ACHN (cell line): ENCODE data around the gene SH3BP1.
"Not testable (repeated sequence)": the region's sequence is repeated elsewhere in the genome, so short reads cannot be mapped to it uniquely, and the experiment has no call there.

ENCODE experiments used
- DNase-seq: peaks from one replicate; pipeline ENCODE4 v3.0.0-alpha.2; 2015
- in situ Hi-C: cut with HindIII; loops from 2 replicates; pipeline ENCODE4 v1.10.0; 2017; ENCODE audit warnings: low sequenced_read_pairs, low pct_ligation_motif_present, low pct_unique_long_range_greater_than_20kb

SH3BP1 gene

DNA sequence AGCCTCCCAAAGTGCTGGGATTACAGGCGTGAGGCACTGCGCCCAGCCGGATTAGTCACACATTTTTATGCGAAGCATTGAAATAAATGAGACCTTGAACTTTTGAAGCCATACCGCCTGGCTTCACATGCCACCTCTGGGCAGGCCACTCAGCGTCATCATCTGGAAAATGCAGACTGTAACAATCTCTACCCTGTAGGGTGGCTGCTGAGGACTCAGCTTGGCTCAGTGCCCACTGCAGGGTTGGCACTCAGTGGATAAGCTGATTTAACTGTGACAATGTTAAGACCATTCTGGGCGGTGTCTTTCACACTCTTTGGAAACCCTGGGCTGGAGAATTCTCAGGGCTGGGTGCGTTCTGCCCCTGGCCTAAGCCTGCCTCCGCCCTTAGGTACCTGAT is 8.5 kb downstream of the SH3BP1 start:
- in situ Hi-C loops: no loop called here
- no peak for DNase-seq

DNA sequence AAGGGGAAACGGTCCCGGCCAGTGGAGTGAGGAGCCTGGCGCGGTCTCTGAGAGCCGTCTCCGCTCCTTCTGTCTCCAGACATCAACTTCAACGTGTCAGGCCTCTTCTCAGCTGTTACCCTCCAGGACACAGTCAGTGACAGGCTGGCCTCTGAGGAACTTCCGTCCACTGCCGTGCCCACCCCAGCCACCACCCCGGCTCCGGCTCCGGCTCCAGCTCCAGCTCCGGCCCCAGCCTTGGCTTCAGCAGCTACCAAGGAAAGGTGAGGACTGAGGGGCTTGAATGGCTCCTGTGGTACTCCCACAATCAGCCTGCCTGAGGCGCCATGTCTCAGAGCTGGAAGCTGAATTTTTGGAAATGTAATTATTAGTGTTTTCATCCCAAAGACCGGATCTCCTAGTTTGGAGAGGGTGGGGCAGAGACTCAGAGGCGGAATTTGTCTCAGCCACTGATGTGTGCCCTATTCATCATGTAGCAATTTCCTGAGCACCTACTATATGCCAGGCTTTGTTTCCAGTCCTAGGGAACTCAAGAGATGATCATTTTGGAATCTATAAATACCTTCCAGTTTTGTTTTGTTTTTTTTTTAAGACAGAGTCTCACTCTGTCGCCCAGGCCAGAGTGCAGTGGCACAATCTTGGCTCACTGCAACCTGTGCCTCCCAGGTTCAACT is 11.1 kb downstream of the SH3BP1 start:
- DNase-seq: no peak
- in situ Hi-C loops: no loop called here

DNA sequence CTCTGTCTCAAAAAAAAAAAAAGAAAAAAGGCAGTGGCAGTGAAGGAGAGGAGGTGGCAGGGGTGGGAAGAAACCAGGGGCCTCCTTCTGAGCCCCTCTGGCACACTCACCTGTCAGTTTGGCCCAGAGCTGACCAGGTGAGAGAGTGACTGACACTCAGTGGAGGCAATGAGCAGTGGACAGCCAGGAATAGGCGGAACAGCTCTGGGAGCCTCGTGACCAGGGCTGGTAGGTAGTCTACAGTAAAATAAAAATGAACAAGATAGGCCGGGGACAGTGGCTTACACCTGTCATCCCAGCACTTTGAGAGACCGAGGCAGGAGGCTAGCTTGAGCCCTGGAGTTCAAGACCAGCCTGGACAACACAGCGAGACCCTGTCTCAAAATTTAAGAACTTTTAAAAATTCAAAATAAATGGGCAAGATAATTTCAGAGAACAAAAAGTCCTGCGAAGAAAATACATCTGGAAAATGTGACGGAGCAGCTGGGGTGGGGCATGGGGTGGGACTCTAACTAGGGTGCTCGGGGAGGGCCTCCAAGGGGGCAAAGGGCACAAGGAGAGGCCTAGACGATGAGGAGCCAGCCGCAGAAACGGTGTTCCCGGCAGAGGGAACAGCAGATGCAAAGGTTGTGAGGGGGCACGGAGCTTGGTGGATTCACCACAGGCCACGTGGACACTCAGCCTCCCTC is 15.2 kb downstream of the SH3BP1 start:
- no peak for DNase-seq
- in situ Hi-C loops: no loop called here

DNA sequence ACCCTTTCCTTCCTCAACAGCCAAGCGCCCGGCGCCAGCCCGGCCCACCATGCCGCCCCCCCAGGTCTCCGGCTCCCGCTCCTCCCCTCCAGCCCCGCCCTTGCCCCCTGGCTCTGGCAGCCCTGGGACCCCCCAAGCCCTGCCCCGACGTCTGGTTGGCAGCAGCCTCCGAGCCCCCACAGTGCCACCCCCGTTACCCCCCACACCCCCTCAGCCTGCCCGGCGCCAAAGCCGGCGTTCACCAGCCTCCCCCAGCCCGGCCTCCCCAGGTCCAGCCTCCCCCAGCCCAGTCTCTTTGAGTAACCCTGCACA is 15.7 kb downstream of the SH3BP1 start:
- no peak for DNase-seq
- in situ Hi-C loops: no loop called here

DNA sequence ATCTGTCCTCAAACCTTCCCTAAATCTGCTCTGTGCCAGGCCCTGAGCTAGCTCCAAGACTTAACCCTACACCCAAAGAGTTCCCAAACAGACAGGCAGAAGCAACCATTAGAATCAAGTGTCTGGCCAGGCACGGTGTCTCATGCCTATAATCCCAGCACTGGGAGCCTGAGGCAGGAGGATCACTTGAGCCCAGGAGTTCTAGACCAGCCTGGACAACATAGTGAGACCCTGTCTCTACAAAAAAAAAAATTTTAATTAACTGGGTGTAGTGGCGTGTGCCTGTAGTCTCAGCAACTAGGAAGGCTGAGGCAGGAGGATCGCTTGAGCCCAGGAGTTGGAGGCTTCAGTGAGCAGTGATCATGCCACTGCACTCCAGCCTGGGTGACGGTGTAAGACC is 17.1 kb downstream of the SH3BP1 start:
- in situ Hi-C loops, DNase-seq: not testable (repeated sequence)

DNA sequence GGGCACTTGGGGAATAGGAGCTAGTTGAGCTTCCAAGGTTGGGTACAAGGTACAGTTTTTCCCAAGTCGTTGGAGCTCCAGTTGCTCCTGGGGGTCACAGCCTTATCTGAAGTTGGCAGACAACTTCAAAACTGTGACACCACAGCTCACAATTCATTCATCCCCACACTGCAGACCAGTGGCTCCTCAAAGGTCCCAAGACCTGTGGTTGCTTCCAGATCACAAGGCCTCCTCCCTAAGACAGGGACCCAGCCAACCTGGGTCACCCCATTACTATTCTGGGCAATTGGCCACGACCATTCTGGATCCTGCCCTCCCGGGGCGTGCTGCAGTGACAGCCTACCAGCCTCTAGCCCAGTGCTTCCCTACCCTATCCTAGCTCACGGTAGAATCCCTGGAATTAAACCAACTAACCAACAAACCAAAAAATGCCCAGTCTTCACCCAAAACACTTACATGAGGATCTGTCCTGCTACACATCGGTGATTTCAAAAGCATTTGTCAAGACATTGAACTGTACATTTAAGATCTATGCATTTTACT is 18.2 kb downstream of the SH3BP1 start:
- in situ Hi-C loops: no loop called here
- peak; percentile 31 for DNase-seq

DNA sequence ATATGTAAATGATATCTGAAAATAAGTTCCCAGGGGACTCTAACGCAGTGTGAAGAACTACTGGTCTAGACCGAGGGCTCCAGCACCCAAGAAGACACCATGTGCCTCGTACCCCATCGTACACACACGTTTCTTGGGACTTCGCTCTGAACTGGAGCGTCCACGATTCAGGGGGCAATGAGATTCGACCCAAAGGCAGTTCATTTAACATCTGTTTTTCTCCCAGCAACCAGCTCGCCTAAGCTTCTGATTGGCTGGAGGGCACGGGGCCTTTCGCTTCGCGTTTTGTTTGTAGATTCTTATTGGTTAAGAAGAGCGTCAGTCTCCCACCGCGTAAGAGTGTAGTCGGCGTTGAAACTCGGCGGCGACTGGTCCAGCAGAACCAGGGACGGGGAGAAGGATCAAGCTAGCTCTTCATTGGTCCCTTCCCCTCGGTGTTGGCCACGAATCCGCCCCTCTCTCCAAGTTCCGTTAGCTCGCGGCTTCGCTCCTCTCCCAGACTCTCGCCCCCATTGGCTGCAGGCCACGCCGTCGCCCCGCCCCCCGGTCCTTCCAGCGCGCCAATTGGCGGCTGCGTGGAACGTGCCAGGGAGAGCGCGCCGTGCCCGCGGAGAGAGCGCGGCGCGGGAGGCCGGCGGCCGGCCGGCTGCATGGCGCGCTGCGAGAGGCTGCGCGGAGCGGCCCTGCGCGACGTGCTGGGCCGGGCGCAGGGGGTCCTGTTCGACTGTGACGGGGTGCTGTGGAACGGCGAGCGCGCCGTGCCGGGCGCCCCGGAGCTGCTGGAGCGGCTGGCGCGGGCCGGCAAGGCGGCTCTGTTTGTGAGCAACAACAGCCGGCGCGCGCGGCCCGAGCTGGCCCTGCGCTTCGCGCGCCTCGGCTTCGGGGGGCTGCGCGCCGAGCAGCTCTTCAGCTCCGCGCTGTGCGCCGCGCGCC is 18.9 kb downstream of the SH3BP1 start, which contains the start of gene PDXP:
TSS of gene PDXP (plus strand) at position 591 of the 933 bp plus-strand sequence. CDS start at position 651, 60 bp downstream.
- DNase-seq: peak; percentile 99
- in situ Hi-C loops: no loop called here

DNA sequence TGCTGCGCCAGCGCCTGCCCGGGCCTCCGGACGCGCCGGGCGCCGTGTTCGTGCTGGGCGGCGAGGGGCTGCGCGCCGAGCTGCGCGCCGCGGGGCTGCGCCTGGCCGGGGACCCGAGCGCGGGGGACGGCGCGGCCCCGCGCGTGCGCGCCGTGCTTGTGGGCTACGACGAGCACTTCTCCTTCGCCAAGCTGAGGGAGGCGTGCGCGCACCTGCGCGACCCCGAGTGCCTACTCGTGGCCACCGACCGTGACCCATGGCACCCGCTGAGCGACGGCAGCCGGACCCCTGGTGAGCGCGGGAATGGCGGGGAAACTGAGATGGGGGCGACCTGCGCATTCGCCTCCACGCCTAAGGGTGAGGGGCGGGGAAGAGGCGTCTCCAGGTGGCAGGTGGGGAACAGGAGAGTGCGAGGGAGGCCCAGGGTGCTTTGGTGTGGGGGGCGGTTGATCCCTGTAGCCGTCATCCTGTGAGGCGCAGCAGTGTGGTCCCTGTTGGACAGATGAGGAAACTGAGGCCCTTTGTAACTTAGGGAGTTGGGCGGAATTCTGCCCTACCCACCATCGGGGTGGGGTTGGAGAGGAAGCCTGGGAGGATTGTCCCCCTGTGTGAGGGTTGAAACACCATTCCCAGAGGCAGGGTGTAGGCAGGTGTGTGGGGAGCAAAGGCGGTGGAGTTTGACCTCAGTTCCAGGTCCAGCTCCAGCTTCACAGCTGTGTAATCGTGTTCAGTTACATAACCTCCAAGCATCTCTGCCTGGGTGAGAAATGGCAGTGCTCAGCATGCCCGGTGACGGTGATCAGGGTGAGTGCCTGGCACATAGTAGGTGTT is 19.8 kb downstream of the SH3BP1 start:
- DNase-seq: no peak
- in situ Hi-C loops: no loop called here

DNA sequence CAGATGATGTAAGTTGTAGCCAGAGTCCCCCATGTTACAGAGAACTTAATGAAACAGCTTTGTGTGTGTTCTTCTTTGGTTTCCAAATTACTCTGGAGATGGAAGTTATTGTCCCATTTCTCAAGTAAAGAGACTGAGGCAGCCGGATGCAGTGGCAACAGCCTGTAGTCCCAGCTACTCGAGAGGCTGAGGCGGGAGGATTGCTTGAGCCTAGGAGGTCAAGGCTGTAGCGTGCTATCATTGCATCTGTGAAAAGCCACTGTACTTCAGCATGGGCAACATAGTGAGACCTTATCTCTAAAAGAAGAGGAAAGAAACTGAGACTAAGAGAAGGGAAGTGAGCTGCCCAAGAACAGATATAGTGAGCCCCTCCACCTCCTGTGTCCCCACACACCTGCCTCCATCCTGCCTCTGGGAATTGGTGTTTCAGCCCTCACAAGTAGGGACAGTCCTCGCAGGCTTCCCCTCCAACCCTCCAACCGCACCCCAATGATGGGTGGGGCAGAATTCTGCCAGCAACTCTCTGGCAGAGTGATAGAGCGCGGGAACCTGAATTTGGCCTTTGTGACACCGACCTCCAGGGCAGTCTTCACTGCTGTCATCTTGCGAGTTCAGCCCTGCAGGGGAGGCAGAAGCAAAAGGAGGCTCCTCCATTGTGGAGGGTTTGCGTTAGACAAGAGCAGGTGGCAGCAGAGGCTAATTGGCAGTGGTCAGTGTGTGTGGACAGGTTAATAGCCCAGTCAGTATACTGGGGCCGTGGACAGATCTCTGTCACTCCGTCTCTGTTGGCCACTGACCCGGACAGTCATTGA is 20.6 kb downstream of the SH3BP1 start:
- no peak for DNase-seq
- in situ Hi-C loops: no loop called here

DNA sequence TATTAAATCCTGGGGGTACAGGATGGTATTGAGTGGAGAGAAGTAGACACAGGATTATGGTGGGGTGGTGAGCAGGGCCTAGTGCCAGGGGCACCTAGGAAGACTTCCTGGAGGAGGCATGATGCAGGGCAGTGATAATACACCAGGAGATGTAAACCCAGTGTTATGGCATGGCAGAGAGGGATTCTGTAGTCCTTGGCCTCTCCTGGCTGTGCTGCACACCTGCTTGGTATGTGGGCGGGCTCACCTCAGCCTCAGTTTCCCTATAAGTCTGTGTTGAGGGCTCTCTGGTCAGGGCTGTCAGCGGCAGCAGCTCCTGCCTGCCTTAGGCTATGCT is 21.2 kb downstream of the SH3BP1 start:
- in situ Hi-C loops: no loop called here
- DNase-seq: no peak

DNA sequence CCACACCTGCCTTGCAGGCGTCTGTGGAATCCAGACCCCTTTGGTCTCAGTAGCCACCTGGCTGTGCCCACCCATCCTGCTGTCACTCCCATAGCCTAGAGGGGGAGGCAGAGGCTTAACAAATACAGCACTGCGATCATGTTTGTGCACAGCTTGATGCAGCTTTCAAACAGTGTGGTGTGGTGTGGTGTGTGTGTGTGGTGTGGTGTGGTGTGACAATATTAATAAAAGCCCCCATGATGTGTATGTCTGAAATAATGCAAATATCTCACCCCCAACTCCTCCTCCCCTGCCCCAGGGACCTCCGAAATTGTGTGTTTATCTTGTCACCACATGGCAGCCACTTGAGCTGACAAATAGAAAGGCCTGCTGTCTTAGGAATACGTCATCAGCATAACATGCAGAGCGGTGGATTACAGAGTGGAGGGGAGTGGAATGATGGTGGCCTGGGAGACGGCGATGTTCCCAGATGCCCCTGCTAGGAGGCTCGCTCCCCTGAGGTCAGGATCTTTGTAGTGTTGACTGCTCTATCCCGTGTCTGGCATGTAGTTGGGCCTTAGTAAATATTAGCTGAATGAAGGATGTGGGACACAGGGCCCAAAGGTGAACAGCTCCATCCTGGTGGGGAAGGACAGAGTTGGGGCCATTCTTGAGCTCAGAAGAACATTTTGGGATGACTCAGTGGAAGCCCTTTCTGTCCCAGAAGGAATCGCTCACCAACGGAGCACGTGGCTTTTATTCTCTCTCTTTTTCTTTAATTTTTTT is 21.9 kb downstream of the SH3BP1 start:
- DNase-seq: no peak
- in situ Hi-C loops: no loop called here

DNA sequence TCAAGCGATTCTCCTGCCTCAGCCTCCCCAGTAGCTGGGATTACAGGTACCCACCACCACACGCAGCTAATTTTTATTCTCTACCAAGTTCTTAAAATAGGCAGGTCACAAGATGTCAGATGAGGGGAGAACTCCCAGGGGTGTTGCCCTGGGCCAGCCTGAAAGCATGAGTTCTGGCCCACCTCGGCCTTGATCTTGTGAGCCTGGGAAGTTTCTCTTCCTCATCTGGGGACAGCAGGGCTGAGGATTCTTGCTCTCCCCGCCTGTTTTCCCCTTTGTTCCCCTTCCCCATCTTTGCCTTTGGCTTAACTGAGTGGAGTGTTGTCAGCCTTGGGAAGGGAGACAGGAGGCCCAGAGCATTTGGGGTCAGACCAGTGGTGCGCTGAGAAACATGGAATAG is 22.6 kb downstream of the SH3BP1 start:
- in situ Hi-C loops: no loop called here
- DNase-seq: no peak

DNA sequence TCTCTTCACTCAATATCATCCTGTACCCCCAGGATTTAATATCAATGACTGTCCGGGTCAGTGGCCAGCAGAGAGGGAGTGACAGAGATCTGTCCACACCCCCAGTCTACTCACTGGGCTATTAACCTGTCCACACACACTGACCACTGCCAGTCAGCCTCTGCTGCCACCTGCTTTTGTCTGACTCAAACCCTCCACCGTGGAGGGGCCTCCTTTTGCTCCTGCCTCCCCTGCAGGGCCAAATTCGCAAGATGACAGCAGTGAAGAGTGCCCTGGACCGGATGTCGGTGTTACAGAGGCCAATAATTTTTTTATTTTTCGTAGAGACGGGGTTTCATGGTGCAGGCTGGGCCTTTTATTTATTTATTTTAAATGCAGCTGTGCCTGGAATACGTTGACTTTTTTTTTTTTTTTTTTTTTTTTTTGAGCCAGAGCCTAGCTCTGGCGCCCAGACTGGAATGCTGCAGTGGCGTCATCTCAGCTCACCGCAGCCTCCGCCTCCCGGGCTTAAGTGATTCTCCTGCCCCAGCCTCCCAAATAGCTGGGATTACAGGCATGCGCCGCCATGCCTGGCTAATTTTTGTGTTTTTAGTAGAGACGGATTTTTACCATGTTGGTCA is 24.2 kb downstream of the SH3BP1 start:
- in situ Hi-C loops: no loop called here
- DNase-seq: no peak

DNA sequence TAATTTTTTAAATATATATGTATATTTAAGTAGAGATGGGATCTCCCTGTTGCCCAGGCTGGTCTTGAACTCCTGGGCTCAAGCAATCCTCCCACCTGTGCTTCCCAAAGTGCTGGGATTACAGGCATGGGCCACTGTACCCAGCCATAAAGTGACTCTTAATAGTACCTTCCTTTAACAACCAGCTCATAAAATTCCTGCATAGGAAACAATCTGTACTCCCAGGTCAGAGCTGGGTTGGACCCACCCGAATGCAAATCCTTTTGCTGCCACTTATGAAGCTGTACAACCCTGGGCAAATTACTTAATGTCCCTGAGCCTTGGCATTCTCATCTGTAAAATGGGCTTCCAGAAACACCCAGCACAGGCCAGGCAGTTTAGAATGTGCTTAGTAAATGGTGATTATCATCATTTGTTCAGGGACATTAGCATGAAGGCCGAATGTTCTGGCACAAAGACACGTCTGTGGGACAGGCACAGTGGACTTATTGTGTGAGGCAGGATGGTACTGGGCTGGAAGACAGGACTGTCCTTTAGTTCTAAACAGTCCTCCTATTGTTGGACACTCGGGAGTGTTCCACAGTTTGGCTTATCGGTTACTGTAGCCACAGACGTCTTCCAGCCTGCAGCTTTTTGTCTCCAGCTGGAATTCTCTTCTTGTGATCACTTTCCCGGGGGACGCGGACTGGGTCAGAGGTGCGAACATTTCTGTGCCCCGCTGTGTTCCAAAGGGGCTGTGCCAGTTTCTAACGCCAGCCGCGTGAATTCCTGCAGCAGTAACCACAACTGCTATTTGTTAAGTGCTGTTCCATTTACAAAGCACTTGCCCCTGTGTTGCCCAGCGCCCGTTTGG is 25.0 kb downstream of the SH3BP1 start:
- DNase-seq: no peak
- in situ Hi-C loops: no loop called here

DNA sequence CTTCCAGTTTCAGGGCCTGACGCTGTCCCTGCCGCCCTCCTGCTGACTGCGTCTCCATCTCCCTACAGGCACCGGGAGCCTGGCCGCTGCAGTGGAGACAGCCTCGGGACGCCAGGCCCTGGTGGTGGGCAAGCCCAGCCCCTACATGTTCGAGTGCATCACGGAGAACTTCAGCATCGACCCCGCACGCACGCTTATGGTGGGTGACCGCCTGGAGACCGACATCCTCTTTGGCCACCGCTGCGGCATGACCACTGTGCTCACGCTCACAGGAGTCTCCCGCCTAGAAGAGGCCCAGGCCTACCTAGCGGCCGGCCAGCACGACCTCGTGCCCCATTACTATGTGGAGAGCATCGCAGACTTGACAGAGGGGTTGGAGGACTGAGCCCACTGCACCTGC is 26.0 kb downstream of the SH3BP1 start:
- in situ Hi-C loops: no loop called here
- no peak for DNase-seq

DNA sequence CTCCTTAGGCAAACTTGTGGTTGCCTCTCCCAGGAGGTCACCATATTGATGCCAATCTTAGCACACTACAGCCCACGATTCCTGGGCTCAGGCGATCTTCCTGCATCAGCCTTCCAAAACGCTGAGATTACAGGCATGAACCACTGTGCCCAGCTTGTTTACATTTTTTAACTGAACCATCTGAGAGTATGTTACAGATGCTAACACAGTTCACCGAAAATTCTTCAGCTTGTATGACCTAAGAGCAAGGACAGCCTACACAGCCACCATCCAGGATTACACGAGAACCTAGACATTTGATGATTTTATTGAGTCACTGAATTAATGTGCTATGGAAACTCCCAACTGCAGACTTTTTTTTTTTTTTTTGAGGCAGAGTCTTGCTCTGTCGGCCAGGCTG is 30.1 kb downstream of the SH3BP1 start:
- in situ Hi-C loops: no loop called here
- no peak for DNase-seq
